ENCODE measurements around the gene APOA5. TPM values are rescaled to one million over a fixed set of nuclear protein-coding genes. Genes with fewer than 3 reads are reported as not detected.
A peak's percentile ranks its signal among the peaks of the same experiment; 100 is the strongest.

Gene APOA5
- total and polyA plus RNA-seq, 2 of the 13 experiments (the other 11 are each of a cell fraction or from before 2014, with no cell fraction given): 44.0 to 49.1 TPM

GRCh38 chr11:116828632-116829524 lies 37.2 kb upstream of the APOA5 start (continued):
- TF ChIP-seq RNF219 (CRISPR knock-in tag; IDR thresholded peaks at IDR 0.05) (no peak), ZNF782 (CRISPR knock-in tag; IDR thresholded peaks at IDR 0.05; ENCODE audit: borderline replicate concordance) (no peak; the same call in 1 of the 2 replicates), ZNF20 (CRISPR knock-in tag; IDR thresholded peaks at IDR 0.05) (no peak), ZNF10 (CRISPR knock-in tag; IDR thresholded peaks at IDR 0.05; ENCODE audit: borderline replicate concordance, low read depth) (no peak), ZNF710 (CRISPR knock-in tag; IDR thresholded peaks at IDR 0.05; ENCODE audit: borderline replicate concordance) (peak; percentile 71; the same call in 1 of the 2 replicates), MAFF (IDR thresholded peaks at IDR 0.05; ENCODE audit: low read depth, low read length) (no peak), NR2F2 (IDR thresholded peaks at IDR 0.05; ENCODE audit: borderline replicate concordance, low read depth) (no peak), ZNF101 (CRISPR knock-in tag; IDR thresholded peaks at IDR 0.05; ENCODE audit: borderline replicate concordance, low read depth) (no peak), ZBTB7B (CRISPR knock-in tag; IDR thresholded peaks at IDR 0.05) (peak; percentile 89), CREB1 (IDR thresholded peaks at IDR 0.05) (no peak), CREB1 (CRISPR knock-in tag; IDR thresholded peaks at IDR 0.05) (no peak), SP5 (CRISPR knock-in tag; IDR thresholded peaks at IDR 0.05; ENCODE audit: borderline replicate concordance, low read depth) (peak; percentile 99), CERS6 (CRISPR knock-in tag; IDR thresholded peaks at IDR 0.05) (no peak), POGK (CRISPR knock-in tag; conservative IDR thresholded peaks at IDR 0.05) (0 out of 2 replicates have a peak, but pooled peaks have one; percentile 17), SIX1 (CRISPR knock-in tag; IDR thresholded peaks at IDR 0.05; ENCODE audit: borderline replicate concordance) (peak; percentile 63; the same call in 1 of the 2 replicates), FOXM1 (CRISPR knock-in tag; IDR thresholded peaks at IDR 0.05) (no peak), ONECUT2 (CRISPR knock-in tag; IDR thresholded peaks at IDR 0.05) (peak; percentile 37; the same call in 1 of the 2 replicates), ZNF775 (CRISPR knock-in tag; IDR thresholded peaks at IDR 0.05; ENCODE audit: borderline replicate concordance) (no peak), GATAD1 (CRISPR knock-in tag; IDR thresholded peaks at IDR 0.05) (no peak), CC2D1A (CRISPR knock-in tag; IDR thresholded peaks at IDR 0.05) (no peak), RAD21 (CRISPR knock-in tag; IDR thresholded peaks at IDR 0.05) (peak; percentile 68), CHD2 (IDR thresholded peaks at IDR 0.05; ENCODE audit: low read depth, low read length) (peak; percentile 56; the same call in 1 of the 2 replicates), CBX1 (IDR thresholded peaks at IDR 0.05; ENCODE audit: low read depth) (no peak)

Measured in HepG2 (cell line).